NCI-H2227 (cell line): ENCODE results near the gene IQCN.
"Not testable (repeated sequence)": the region's sequence is repeated elsewhere in the genome, so short reads cannot be mapped to it uniquely, and the experiment has no call there.

Experiments
- DNase-seq: peaks from one replicate; lab custom pipeline; 2025; ENCODE audit not compliant: unreplicated experiment; lab: John Stamatoyannopoulos, UW

The IQCN gene

GRCh38 chr19:18218159-18218558, 56.1 kb downstream of the IQCN start:
- DNase-seq: no peak

DNA sequence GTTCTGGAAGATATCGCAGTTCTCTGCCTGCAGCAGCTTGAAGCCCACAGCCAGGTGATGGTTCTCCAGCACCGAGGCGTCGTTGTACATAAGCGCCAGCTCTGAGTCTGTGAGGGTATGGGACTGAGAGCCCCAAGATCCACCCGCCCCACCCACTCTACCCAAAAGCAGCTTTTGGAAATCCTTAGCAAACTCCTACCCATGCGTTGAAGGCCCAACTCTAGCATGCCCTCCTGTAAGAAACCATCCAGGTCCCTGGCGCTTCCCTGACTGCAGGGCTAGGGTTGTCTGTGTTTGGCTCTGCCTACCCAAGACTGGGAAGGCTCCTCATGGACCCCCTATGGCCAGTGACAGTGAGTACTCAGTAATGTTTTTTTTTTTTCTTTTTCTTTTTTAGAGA, 57.5 kb downstream of the IQCN start:
- DNase-seq: no peak

DNA sequence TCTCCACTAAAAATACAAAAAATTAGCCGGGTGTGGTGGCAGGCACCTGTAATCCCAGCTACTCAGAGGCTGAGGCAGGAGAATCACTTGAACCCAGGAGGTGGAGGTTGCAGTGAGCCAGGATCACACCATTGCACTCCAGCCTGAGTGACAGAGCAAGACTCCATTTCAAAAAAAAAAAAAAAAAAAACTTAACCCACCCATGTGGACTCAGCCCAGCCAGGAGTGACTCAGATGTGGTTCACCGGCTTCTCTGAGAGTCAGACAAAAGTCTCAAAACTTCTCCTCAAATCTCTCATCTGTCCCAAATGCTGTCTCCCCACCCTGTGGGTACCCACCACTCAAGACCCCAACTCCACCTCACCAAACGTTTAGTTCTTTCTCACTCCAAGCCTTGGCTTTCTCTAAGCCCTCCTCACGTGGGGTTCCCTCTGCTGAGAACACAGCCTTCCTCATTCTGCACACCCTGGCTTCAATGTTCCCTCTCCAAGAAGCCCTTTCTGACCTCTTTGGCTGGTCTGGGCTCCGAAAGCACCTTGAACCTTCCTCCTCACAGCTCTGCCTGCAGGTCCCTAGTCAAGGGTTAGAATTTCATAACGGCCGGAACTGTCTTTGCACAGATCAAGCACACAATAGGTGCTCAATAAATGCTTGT, 59.3 kb downstream of the IQCN start:
- DNase-seq: no peak

GRCh38 chr19:18211683-18212082, 62.6 kb downstream of the IQCN start:
- no peak for DNase-seq

DNA sequence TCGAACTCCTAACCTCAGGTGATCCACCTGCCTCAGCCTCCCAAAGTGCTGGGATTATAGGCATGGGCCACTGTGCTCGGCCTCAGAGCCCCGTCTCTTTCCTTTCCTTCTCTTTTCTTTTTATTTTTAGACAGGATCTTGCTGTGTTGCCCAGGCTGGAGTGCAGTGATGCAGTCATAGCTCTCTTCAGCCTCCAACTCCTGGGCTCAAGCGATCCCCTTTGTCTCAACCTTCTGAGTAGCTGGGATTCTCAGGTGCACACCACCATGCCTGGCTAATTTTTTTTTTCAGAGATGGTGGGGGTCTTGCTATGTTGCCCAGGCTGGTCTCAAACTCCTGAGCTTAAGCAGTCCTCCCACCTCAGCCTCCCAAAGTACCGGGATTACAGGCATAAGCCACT, 64.3 kb downstream of the IQCN start:
- not testable (repeated sequence) for DNase-seq

DNA sequence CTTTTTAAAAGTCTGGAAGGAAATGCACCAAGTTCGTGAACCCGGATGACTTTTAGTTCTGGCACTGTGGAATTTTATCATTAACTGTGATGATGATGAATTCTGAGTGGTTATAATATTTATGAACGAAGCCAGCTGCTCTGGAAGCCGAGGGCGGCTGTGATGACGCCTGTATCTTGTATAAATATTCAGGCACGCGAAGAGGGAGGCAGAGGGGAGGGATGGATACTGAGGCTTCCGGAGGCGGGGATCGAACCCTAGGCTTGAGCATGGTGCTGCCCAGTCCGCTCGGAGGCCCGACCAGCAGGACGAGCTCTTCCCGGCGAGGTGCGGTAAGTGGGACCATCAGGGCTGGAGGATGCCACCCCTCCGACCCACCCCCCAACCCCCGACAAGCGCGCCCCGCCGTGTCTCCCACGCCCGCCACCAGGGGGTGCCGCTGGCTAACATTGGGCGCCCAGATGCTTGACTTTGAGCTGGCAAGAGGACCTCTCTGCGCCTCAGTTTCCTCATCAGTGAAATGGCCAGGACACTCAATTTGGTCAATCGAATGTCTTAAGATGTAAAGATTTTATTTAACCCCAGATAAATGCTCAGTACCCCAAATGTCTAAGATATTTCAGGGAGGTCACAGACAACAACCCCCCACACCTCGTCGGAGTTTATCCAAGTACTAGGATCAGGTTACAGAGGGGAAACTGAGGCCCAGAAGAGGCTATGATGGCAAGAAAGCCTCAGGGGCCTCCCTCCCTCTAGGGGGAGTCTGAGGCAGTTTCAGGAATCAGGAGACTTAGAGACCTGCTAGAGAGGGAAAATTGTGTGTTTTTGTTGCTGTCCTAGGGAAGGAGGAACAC, 65.9 kb downstream of the IQCN start:
- peak; percentile 24 for DNase-seq
